ENCODE data around the gene INKA2.
A peak's percentile ranks its signal among the peaks of the same experiment; 100 is the strongest.
"Not testable (repeated sequence)": the region's sequence is repeated elsewhere in the genome, so short reads cannot be mapped to it uniquely, and the experiment has no call there.

Gene INKA2

DNA sequence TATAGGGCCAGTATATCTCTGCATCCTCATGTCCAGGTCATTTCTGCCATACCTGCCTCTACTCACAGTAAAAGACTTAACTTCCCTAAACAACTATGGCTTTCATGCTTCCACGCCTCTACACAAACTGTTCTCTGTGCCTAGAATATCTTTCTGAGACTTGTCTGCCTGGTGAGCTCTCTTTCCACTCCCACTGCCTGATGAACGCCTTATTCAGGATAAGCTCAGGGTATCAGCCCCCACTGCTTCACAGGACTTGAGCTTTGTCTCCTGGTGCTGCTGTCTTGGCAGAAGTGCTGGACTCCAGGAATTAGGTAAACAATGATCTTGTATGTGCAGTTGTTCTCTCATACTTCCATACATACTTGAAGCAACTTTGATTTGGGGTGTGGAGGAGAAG lies 11.7 kb upstream of the INKA2 start:
- no peak for DNase-seq (ENCODE audit: low read depth in 2 of 2)

DNA sequence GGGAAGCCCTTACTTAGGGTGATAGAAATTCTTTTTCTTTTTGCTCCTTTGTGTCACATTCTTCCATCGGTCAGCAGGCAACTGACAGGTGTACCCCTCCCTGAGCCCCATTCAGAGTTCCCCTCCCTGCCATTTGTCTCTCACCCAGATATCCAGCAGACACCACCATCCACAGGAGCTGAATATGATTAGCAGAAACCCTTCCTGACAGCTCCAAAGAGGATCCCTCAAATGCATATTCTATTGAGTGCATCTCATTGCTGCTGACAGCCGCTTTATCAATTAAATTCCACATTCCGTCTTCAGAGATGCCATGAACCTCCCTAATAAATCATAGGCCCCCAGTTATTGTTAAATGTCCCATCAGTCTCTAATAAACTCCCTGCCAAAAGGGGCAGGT lies 10.4 kb upstream of the INKA2 start:
- no peak for DNase-seq (ENCODE audit: low read depth in 2 of 2)

DNA sequence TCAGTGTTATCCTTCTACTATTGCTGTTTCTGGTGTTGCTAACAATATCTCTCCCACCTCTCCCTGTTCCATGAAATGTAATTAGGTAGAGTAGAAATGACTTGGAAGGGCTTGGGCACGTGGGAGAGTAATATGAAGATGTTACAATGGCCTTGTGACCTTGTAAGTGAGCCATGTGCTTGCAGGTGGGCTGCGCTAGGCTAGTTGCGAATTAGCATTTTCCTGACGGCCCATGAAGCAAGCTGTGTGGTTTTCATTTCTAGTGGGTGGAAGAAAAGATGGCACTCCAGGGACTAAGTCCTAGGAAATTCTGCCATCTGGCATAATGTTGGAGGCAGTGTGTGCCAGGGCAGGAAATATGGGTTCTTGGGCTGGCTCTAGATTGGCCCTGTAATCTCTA lies 8.8 kb upstream of the INKA2 start:
- no peak for DNase-seq (ENCODE audit: low read depth in 2 of 2)

DNA sequence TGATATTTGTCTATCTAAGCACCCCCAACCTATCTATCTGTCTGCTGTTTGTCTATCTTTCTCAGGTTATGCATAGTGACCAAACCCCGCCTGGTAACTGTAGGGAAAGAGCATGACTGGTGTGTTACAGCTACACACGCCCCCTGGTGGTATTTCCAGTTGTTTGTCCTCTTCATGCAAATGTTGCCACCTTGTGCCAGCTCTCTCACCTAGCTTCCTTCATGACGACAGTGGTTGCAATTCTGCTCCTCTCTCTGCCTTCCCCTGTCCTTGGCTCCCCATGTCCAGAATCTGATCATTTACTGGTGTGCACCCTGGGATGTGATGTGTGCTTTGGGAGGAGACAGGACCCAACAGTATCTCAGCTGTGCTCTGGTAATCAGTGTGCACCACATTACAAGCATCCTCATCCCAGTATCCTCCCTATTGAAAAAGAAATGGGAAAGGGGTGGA lies 8.1 kb upstream of the INKA2 start:
- peak; percentile 62 to 78 for DNase-seq (ENCODE audit: low read depth in 2 of 2)

DNA sequence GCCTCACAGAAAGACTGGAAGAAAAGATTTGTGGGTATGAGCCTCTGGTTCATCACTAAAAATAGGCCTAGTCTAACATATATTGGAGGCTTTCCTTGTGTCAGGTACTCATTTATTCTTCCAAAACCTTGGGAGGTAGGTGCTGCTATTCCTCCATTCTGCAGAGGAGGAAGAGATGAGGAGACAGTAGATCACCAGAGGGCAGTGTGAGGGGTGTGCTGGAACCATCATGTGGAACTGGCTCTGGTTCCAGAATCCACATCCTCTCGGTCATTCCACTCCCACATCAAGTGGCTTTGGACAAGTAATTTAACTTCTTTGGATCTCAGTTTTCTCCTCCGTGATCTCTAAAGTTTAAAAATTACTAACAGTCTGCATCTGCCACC lies 7.4 kb upstream of the INKA2 start:
- DNase-seq (ENCODE audit: low read depth in 2 of 2) = no peak

DNA sequence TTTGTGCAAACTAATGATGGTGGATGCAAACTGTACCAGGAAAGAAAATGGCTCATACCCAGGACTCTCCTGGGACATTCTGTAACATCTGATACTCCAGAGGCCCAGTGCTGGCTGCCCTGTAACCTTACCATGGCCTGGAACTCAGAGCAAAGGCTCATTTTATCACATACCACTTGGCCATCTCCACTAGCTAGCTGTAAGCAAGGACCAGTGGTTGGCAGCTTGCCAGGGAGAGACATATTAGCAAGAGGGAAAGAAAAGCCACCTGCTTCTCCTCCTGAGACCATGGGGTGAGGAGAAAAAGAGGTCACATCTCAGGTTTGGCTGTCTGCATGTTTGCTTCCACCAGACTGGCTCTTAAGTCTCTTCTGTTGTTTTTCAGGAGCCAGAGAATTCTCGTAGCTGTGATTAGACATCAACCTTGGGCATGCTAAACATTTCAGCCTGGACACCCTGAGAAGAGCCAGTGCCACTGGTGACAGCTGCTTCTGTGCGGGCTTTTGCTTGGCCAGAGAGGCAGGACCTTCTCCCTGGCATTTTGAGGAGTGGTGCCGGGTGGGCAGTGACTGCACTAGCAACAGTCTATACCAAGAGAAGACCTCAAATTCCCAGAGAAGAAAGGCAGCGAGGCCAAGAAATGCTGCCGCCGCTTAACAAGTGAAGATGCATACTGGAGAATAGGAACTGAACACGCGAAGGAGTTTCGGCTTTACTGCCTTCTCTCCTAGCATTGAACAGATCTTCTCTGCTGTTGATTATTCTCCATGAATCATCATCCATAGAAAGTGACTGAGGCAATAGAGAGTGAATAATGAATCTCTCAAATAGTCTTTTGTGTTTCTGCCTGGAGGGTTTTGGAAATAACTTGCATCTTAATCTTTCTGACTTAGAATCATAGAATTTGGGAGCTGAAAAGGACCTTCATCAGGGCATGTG lies 6.7 kb upstream of the INKA2 start:
- no peak for DNase-seq (ENCODE audit: low read depth in 2 of 2)

DNA sequence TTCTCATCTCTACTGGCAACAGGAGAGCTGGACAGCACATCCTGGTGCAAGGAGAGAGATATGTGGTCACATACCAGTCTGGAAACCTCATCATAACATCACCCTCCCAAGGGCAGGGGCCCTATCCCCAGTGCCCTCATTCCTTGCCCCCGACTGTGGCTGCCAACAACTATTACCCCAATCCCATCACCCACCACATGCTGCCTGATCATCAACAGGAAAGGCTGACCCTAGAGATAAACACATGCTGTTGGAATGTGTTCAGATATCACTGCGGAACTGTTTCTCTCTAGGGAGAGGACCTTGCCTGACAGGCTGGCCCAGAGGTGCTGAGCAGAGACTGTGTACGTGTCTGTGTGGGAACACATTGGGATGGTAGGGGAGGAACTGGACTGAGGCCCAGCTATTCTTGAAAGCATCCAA lies 4.5 kb upstream of the INKA2 start:
- no peak for DNase-seq (ENCODE audit: low read depth in 2 of 2)

DNA sequence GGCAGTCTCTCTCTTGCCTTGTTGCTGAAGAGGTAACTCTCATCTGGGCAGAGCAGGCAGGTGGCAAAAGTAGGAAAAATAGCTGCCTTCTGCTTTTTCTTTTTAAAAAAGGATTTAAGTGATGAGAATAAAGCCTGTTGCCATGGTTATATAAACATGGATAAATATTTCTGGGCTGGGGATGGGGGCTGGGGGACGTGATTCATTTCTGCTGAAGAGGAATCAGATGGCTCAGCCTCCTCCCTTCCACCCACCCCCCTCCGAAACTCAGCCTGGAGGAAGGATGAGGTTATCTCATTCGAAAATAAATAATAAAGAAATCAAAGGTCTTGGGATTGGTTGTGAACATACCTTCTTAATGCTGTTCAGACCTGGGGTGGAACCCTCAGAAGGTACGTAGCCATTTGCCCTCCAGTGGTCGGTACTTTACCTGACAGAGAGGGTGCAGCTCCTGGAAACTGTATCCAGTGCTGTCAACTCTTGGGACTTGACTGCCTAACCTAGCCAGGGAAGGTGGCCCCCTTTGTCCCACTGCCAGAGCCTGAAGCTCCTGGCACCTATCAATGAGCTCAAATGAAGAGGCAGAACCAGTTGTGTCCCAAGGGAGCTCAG lies 3.8 kb upstream of the INKA2 start:
- DNase-seq (ENCODE audit: low read depth in 2 of 2) = no peak

DNA sequence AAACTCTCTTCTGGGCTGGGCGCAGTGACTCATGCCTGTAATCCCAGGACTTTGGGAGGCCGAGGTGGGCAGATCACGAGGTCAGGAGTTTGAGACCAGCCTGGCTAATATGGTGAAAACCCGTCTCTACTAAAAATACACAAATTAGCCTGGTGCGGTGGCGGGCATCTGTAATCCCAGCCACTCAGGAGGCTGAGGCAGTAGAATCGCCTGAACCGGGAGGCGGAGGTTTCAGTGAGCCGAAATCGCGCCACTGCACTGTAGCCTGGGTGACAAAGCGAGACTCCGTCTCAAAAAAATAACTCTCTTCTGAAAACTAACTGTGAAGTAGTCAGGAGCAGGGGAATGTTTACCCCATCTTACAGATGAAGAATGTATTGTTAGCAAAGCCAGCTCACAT lies 3.1 kb upstream of the INKA2 start:
- DNase-seq (ENCODE audit: low read depth in 2 of 2) = not testable (repeated sequence)

DNA sequence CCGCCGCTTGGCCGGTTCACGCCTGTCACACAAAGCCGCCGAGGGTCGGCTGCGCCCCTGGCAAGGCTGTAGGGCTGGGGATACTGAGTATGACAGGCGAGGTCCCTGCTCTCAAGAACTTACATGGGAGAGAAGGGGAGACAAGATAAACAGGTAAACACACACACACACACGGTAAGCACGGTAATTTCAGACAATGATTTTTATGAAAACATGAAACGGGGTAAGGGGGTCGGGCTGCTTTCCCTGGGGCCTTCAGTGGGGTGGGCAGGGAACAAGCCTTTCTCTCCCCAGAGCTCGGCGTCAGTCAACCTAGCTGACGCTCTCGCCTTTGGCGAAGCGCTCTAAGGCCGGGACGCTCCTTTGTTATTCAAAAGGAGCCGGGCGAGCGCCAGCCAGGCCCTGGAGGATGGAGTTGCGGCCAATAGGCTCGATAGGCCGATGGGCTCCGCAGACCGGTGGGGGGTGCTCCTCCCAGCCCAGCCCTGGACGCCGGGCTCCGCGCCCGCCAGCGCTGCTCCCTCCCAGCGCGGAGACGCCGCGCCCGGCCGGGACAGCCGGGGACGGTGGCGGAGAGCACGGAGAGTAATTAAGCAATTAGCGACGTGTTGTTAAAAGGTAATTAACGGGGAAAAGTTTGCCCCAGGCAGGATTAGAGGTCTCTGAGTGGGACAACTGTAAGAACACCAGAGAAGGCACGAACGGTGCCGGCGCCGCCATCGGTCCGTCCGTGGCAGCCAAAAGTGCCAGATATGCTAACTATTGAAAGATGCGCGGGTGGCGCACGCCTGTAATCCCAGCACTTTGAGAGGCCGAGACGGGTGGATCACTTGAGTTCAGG lies 950 bp upstream of the INKA2 start:
- no peak for DNase-seq (ENCODE audit: low read depth in 2 of 2)

DNA sequence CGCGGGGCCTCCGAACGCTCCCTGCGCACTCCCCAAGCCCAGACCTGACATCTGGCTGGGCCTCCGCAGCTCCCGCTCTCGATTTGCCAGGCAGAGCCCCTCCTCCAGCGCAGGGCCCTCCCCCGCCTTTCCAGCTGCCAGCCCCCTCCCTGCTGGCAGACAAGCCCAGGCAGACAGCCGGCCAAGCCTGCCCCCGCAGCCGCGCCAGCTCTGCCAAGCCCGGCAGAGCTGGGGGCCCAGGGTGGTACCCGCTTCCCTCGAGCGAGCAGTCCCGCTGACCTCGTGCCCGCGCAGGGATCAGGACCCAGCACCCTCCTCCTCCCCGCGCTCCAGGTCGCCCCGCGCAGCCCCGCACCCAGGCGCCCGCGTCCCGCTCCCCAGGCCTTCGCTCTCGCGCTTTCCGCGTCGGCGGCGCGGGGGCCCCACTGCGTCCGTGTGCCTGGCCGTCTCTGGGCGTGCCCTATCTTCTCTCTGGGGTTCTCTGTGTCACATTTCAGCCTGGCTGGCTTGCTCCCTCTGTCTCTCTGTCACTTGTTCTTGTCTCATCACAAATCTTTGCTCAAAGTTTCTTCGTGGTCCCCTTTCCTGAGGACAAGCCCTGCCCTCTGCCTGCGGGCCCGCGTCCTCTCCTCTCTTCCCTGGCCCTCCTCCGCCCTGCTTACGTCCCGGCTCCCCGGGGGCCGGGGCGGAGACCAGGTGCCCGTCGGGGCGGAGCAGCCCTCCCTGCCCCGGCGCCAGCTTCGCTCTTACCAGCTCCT lies 580 bp downstream of the INKA2 start:
- DNase-seq (ENCODE audit: low read depth in 2 of 2) = peak in 1 of 2 donors; percentile 22

DNA sequence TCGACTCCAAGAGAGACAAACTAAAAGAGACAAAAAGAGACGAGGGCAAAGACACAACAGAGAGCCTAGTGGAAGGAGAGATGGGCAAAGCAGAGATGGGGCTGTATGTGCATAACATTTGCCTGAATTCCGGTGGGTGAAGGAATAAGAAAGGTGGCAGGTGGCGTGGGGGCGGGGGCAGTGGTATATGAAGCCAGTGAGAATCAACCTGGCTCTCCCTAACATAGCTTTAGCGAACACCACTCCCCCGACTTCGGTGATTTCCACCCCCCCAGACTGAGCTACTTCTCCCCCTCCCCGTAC lies 1.1 kb downstream of the INKA2 start:
- no peak for DNase-seq (ENCODE audit: low read depth in 2 of 2)

DNA sequence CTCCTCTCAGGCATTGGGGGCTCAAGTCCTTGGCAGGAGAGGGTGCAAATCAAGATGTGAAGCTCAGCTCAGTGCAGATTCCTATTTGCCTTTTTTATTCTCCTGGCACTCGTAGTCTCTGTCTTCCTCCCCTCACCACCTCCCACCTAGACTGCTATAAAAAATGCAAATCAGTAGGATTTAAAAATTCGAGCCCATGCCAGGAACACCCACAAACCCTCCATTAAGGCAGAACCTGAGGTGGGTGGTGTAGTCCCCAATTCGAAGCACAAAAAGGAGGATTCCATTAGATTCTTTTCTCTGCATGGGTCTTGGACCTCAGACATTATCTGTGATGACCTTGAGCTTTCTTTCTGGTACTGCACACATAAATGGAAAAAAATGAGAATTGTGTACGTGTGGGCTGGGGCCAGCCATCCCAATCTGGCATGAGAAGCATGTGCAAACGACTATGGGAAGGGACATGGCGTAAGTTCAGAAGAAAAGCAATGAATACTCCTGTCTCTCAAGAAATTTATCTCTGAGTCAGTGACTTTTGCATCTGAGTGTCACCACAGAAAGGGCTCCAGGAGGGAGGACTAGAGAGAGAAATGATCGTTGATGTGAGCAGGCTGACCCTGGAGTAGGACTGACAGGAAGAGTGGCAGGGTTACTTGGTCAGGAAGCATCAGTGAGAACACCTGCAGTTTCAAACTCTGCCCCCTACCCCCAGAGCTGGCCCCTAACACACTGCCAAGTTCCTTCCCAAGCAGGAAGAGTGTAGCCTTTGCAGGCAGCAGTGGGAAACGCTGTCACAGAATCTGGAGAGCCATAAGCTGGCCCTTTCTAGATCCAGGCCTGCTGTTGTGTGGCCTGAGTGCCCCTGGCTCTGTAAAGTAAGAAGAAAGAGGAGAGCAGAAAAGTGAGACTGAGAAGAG lies 1.7 kb downstream of the INKA2 start:
- no peak for DNase-seq (ENCODE audit: low read depth in 2 of 2)

DNA sequence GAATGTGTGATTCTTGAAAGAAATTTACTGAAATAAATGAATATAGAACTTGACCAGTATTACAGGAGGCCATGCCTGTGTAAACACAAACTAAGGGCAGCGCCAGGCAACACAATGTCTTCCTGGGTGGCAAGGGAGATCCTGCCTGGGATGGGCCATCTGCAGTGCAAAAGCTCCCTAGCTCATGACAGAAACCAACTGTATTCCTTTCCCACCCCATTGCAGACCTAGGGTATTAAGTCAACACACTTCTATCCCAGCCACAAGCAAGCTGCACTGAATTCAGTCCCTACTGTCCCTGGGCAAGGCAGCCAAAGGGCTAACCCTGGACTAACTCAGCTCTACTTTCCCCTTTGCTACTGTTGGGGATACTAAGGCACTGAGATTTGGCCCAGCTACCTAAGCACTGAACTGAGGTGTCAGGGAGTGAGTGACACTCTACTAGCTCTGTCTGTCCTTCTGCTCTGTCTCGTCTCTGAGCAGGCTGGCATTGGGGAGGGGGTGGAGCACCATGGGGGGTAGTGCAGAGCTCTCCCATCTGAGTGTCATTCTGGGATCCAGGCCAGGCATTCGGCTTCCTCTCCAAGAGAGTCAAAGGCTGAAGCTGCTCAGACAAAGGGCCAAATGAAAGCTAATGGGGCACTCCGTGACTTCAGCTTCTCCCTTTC lies 2.5 kb downstream of the INKA2 start:
- DNase-seq (ENCODE audit: low read depth in 2 of 2) = no peak

DNA sequence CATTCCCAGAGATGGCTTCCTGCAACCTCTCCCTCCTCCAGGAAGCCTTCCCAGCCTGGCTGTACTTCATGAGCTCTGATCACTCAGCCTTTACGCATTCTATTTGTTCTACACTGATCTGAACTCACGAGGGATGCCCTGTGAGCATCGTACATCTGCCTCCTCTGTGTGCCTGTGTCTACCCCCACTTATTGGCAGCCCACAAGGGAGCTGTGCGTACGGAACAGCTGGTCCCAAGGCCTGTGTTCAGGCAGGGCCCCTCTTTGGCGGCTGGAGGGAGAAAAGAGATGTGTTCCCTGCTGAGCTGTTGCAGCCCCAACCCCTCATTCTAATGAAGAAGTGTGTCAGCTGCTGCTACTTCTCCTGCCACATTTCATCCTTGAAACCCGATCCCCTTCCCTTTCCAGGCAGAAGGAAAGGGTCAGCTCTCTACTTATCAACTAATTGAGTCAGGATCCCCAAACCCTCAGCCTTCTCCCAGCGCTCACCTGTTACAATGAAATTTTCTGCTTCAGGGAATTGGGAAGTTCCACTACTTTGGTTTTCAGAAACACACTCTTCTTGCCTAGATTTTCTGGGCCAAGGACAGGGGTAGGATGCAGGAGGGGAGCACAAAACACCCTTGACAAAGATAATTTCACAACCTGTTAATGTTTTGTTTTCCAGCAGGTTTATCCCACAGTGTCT lies 3.2 kb downstream of the INKA2 start:
- DNase-seq (ENCODE audit: low read depth in 2 of 2) = no peak

DNA sequence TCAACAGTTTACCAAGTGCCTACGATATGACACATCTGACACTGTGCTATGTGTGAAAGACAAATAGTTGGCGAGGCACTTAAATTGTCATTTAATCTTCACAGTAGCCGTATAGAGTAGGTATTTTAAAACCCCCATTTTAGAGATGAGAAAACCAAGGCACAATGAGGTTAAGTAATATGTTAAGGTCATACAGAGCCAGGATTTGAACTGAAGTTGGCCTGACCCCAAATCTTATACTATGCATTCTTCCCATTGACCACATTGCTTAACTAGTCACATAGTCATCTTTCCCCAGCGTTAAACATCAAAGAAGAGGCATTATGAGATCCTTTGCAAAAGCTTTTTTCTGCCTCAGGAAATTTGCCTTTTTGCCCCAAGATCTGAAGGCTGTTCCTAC lies 3.9 kb downstream of the INKA2 start:
- no peak for DNase-seq (ENCODE audit: low read depth in 2 of 2)

DNA sequence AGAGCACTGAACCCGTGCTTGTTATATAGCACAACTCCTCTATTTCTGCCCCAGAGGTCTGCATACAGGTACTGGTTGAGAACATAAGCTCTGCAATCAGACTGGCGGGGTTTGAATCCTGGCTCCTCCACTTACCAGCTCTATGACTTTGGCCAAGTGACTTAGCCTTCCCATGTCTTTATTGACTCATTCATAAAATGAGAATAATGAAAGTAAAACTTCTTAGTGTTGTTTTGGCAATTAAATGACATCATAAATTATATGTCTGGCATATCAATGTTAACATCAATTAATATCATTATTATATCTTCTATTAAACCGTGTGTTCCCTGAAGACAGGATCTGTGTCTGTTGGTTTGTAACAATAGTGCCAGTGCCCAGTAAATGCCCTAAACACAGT lies 4.3 kb downstream of the INKA2 start:
- no peak for DNase-seq (ENCODE audit: low read depth in 2 of 2)

DNA sequence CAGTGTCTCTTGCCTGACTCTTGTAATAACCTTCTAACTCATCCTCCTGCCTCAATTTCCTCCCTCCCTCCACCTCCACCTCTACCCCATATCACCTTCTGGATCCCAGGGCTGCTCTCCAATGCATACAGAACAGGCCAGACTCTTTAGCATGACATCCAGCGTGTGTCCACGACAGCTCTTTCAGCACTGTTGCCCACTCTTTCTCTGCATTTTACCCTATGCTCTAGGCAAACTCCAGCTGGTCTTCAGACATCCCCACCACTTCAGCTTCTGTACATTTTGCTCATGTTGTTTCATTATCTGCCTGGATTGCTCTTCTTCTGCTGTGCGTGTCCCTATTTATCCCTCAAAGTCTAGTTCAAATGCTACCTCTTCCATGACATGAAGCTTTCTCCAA lies 4.8 kb downstream of the INKA2 start:
- DNase-seq (ENCODE audit: low read depth in 2 of 2) = no peak

DNA sequence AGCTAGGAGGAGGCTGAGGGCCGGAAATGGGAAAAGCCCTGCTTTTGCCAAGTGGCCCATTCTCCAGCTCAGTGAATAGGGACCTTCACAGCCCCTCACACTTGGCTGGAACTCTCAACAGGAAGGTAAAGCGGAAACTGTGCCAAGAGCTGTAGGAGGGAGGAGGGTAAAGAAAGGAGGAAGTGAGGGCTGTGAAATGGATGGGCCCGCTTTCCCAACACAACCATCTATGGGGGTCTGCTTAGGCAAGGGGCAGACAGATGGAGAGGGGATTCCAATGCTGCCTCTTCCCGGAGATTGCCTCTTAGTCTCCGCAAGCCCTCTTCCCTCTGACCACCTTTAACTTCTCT lies 5.2 kb downstream of the INKA2 start:
- no peak for DNase-seq (ENCODE audit: low read depth in 2 of 2)

Data from stimulated activated CD4-positive, alpha-beta T cell treated with anti-CD3 and anti-CD28 coated beads, Interleukin-4, amount 100 ng/mL, for 48 hours (primary cell).